ENCODE data around the gene ATP10D.
"Not testable (repeated sequence)": the region's sequence is repeated elsewhere in the genome, so short reads cannot be mapped to it uniquely, and the experiment has no call there.

The ATP10D gene

DNA sequence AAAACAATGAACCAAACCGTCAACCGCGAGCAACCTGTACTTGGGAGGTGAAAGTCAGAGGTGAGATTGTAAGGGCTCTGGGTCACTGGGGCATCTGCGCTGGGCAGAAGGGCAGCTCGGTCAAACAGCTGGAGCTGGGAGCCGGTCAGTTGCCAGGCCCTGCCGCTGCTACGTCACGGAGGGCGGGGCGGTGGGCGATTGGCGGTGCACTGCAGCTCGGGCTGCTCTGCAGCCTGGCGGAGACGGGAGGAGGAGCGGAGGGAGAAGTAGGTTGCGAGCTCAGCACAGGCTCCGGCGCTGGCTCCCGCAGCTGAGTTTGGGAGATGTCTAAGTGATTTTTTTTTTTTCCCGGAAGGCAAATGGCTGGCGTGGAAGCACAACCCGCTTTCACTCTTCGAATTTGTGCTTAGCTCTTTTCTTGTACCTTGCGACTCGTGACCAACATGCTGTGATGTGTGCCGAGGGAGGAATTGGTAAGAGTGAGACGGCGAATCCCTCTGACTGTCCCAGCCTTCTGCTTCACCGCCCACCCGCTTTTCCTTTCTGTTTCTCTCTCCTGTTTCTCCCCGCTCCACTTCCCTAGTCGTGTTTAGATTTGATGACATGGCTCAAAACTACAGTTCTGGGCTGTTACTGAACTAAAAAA, at the start of gene ATP10D:
Gene ATP10D, plus strand, starts transcription at position 229 of the 646 bp plus-strand sequence. CDS start 27,266 bp downstream, outside the sequence.
- DNase-seq (ENCODE audit: low read depth): peak; percentile 82

DNA sequence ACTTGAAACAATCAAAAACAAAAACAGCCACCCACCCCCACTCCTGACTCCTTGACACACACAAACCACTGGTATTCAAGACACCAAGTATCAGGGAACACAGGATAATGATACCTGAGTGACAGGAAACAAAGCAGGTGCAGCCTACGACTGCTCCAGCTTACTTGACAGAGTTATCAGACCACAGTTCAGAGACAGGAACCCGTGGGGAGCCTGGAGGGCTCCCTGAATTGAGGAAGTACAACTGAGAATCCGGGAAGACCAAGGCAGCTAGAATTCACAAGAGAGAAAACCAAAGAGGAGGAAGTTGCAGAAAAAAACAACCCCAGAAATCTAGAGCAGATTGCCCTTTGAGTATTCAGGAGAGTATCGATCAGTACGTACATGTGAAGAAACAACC, 42.1 kb upstream of the ATP10D start:
- no peak for DNase-seq (ENCODE audit: low read depth)

DNA sequence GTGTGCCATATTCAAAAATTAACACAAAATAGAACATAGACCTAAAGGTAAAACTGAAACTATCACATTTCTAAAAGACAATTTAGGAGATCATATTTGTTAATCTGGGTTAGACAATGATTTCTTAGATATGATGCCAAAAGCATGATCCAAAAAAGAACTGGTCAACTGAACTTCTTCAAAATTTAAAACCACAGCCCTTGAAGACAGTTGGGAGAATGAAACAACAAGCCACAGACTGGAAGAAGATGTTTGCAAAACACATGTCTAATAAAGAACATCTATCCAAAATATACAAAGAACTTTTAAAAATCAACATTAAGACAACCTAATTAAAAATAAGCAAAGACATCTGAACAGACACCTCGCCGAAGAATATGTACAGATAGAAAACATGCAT, 41.0 kb upstream of the ATP10D start:
- DNase-seq (ENCODE audit: low read depth): no peak

DNA sequence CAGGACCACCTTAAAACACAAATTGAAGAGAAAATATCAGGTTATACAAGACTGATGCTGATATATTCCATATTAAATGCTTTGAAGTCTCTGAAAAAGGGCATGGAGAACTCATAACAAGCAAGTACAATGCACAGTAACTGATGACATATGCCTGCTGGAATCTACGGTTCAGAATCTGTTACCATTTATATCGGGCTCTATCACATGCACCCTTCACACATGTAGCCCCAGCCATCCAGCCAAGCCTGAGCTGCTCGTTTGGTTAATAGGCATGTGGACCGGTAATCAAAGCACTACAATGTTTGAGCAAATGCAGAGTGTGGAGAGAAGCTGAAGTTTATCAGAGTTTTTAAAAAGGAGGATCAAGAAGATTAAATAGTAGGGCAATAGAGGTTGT, 33.4 kb upstream of the ATP10D start:
- no peak for DNase-seq (ENCODE audit: low read depth)

DNA sequence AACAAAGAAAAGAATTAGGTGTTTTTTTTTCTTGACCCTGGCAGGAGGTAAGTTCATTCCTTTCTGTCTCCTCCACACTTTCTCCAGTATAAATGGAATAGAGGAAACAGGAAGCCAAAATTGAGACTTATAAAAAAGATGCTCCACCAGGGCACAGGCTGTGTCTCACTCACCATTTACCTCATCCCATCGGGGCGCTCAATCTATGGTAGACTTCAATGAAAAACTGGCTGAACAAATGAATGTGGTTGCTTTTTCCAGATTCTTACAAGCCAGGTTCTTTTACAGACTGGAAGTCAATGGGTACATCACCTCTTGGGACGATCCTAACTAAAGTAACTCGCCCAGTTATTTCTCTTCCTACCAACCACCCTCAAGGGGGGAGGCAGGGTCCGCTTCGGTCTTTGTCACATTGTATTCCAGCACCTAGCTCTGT, 22.3 kb upstream of the ATP10D start:
- DNase-seq (ENCODE audit: low read depth): no peak

DNA sequence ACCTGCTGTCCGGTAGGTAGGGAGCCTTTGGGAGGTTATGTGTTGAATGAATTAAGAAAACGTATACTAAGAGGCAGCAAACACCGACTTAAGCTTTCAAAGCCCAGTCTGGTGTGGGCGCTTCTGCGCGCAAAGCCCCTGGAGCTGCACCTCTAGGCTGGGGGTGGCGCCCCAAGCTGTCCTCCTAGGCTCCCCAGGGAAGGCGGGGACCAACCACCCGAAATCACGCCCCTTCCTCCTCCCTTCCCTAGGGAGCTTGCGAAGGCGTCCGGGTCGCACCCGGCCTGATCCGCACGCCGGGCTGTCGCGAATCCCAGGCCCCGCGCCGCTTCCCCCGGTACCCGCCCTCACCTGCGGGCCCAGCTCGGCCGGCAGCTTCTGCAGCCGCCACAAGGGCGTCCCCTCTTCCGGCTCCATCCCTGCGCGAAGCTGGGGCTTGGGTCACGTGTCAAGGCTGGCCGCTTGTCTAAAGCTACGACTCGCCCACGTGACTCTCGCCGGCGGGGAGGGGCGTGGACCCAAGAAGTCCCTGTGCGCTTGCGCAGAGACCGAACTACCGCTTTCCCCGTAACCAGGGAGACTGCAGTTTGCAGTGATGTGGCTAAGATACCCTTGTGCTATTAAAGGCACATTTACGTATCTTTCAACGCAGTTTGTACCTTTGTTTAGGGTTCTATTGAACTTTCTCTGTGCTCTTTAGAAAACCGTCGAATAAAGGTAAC, 21.7 kb upstream of the ATP10D start, which contains the start of gene COMMD8:
Gene COMMD8, minus strand, starts transcription at position 468 of the 722 bp plus-strand sequence. Its CDS starts 51 bp downstream, at position 417.
- peak; percentile 84 for DNase-seq (ENCODE audit: low read depth)

DNA sequence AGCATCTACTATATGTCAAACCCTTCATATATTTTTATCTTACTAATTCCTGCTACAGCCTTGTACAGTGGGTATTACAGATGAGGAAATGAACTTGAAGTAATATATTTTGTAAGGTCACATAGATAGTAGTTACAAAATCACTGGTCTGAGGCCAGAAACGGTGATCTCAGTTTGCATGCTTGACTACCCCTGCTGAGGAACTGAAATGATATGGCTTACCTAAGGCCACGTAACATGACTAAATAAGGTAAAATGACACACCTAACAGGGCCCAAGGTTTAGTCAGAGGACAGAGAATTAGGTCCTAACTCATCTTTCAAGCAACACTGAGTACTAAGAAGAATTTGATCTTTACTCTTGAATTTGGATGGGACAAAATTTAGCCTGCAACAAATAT, 20.1 kb upstream of the ATP10D start:
- DNase-seq (ENCODE audit: low read depth): no peak

DNA sequence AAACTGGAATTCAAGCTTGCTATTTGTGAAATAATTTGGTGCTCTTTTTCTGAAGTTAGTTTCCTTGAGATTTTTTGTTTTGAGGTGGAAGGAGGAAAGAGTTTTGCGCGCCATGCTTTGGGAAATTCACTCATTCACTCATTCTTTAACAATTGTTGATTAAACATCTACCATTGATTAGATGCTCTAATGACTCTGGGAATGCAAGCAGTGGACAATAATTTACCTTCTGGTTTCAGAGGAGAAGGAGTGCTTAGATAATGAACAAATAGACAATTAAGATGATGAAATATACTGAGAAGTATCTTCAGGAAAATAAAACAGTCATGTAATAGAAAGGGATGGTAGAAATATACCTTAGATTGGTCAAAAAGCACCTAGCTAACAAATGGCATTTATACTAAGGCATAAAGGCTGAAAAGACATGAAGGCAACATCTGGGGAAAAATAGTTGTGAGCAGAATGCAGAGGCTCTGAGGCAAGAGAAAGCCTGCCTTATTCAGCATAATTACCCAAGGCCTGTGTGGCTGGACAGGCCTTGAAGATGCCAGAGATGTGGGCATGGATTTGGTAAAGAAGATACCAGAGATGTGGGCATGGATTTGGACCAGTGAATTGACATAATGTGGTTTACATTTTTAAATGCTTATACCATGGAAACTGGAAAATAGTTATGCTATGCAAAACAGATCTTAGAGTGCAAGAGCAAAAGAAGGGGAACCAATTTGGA, 18.9 kb upstream of the ATP10D start:
- DNase-seq (ENCODE audit: low read depth): no peak

DNA sequence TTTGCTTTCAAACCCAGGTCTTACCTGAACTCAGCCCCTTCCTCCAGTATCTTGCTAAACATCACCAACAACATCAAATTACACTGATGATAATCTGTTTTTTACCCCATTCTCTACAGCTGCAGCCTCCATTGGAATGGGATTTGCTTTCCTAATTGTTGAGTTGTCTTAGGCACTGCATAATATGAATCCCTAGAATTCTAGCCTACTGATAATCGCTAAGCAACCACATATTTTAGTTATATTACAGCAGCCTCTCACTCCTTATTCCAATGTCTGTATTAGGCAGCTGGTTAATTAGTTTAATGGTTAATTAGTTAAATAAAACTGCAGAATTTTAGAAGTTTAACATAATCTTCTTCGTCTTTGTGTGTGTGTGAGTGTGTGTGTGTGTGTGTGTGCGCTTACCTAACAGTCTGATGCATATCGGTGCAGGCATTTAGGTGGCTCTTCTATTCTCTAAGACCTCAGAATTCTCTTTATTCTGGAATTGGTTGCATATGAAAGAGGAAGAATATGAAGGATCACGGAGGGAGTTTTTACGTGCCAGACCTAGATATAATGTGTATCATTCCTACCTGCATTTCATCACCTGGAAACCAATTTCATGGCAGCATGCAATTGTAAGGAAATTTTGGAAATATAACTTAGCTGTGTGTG, 16.2 kb upstream of the ATP10D start:
- DNase-seq (ENCODE audit: low read depth): no peak

DNA sequence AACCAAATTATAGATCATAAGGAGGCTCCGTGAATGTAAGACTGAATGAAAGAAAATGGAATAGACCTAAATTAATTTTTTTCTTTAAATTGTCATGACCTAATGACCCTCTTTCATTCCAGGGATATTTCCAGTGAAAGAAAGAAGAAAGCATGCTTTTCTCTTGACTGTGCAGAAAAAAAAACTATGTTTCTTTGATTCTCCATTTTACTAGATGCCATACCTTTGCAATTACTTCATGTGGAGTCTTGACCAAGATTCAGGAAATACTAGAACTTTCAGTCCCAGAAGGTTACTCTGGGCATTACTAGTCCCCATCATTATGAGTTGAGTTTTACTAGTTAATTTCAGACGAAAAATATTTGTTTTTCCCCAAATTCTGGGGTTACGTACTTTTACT, 15.1 kb upstream of the ATP10D start:
- DNase-seq (ENCODE audit: low read depth): no peak

DNA sequence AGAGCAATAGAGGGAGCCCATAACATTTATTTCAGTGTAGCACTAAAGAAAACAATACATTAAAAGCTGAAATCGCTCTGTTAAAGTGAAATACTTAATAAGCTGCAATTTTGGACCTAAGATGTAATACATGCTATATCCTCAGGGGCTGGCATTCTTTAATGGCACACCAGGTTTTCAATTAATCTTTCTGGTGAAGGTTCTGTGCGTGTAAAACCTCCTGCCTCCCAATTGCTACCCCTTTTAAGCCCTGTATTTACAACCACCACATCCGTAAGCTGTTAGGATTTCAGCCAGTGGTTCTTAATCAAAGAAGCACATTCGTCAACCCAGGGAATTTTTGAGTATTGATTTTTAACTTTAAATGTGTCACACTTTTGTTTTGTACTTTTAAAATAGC, 14.0 kb upstream of the ATP10D start:
- DNase-seq (ENCODE audit: low read depth): no peak

DNA sequence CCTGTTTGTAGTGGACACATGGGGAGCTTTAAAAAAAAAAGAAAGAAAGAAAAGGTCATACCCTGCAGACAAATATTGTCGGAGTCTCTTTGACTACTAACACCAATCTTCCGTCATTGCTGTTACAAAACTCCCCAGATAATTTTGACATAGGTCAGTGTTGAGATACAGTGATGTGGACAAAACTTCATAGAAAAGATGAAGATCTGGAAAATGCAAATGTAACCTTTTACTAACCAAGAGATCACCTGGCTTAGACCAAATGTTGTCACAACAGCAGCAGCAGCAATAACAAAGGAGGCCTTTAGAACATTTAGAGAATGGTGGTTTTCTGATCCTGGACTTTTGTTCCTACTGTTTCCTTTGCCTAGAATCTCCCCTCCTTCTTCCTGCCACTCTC, 13.5 kb upstream of the ATP10D start:
- DNase-seq (ENCODE audit: low read depth): no peak

DNA sequence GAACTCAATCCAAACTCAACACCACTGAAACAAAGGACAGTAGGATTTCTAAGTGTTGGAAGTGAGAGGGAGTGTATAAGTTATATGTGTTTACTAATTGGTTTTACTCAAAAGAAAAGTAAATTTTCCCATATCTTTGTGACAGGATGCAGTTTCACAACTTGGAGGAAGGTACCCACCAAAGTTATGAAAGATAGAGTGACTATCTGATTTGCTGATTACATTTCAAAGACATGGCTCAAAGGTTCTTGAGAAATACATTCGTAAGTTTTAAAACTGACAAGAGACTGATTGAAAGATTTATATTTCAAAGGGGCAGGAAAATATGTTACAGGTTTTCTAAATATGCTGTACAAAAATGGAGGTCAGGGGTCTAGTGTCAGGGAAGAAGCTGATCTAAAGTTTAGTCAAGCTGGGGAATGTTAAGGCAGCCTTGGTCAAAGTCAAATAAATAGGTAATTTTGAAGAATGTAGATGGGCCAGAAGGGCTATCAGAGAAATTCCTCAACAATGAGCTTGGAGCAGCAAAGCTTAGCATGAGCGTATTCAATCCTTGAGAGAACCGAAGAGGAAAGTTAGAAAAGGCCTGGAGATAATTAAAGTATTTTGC, 11.8 kb upstream of the ATP10D start:
- no peak for DNase-seq (ENCODE audit: low read depth)

DNA sequence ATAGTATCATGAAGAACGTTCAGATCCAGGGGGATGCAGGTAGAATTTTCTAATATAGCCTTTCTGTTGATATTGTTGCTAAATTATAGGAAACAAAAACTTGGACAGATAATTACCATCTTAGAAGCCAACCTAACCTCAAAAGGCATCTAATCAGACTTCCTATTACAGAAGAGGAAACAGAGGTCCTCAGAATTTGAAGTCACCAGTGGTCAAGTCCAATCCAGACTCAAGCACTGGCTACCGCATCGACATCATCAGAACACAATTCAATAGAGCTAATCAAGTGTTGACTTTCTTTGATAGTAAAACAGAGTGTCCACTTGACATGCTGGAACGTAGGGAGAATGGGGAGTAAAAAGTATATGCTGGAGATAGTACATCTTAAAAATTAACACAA, 10.3 kb upstream of the ATP10D start:
- no peak for DNase-seq (ENCODE audit: low read depth)

DNA sequence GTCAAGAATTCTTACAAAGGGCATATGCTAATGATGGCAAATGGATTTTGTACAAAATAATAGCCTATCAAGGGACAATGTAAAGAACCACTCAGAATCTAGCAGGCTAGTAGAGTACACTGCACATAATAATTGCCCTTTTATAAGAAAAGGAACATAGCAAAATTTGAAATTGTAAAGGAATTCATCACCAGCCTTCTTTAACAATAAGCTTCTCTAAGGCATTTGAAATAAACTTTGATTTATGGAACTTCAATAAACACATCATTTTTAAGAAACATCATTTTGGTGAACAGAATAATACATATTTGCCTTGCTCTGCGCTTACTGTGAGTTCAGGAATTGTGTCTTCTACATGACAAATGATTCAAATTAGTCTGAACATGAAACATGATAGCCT, 9.7 kb upstream of the ATP10D start:
- DNase-seq (ENCODE audit: low read depth): no peak

DNA sequence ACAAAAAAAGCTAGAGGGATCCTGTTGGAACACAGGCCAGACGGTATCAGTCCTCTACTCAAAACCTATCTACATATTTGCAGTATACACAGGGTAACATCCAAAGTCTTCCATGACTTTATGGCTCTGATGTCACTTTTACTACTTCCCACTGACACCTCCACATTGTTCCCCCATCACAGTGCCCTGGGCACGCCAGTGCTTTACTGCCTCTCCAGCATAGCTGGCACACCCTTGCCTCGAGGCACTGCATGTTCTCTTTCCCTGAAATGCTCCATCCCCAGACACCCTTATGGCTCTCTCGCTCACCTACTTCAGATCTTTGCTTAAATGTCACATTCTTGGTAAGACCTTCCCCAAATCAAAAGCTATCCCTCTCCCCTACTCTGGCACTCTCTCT, 6.3 kb upstream of the ATP10D start:
- DNase-seq (ENCODE audit: low read depth): no peak

DNA sequence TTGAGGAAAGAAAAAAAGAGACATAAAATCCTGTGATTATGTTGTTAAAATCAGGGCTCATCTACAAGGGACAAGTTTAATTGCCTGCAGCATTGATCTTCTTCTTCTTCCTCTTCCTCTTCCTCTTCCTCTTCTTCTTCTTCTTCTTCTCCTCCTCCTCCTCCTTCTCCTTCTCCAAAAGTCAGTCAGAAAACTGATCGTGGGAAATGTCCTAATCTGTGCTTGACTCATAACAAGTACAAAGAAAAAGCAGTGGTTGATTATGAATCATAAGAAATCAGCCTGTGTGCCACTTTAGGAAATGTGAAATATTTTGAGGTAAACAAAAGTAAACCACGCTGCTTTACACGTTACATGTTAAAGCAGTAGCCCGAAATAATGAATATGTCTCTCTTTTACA, 2.7 kb upstream of the ATP10D start:
- DNase-seq (ENCODE audit: low read depth): no peak

DNA sequence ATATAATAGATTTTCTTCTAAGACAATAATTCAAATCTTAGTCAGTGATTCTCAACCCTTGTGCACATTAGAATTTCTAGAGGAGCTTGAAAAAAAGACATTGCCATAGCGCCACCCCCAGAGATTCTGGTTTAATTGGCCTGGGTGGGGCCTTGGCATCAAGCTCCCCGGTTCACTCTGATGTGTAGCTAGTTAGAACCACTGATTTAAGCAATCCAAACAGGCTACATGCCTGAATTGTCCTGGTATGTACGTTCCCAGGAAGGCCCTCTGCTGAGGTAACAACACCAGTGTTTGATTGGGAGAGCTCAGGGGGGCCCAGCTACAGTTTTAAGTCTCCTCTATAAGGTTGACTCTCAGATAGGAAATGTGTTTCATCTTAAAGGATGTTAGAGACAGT, 1.3 kb upstream of the ATP10D start:
- no peak for DNase-seq (ENCODE audit: low read depth)

DNA sequence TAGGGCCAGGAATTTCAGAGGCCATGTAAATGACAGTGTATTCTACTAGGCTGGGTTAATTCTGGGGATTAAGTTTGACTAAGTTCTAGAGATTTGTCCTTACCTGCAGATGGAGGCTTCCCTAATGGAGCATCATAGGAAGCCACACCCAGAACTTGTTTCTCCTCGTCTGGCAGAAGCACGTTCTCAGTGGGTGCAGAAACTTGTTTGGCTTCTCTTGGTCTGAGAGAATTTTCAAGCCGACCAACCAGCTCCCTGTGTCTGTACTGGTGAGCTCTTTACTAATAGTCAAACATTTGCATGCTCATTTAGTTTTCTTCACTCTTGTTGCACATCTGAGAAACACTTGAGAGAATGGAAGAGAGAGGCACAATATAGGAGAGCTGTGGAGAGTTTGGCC, 907 bp upstream of the ATP10D start:
- no peak for DNase-seq (ENCODE audit: low read depth)

DNA sequence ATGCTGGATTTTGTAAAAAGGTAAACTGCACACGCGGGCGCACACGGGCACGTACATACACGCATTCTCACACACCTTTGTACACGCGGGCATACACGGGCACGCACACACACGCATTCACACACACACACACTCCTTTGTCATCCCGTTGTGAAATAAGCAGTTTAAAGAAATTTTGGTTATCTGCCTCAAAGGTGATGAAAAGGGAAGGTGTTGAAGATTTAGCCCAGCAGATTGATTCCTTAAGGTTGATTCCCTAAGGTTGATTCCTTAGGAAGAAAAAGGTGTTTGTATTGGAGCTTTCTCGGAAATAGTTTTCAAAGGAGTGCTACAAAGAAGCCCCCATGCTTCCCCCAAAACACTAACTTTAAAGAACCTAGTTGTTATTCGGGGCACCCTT, 693 bp downstream of the ATP10D start:
- no peak for DNase-seq (ENCODE audit: low read depth)

DNA sequence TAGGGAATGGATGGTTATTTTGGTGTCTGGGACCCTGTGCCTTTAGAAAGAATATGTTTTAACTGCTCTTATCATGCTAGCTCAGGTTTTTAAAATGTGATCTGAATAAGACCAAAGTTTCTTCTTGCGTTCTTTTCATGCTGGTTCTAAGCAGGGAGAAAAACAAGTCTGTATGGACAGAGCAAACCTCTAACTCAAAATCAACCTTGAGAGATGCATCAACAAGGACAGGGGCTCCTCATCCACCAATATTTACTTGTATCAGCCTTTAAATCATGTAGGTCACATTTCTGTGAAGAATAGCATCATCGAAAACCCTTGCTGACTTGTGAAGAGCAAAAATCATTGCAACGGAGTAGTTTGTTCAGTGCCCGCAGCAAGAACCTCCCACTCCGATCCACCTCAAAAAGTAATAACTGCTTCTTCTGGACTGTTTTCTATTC, 1.2 kb downstream of the ATP10D start:
- no peak for DNase-seq (ENCODE audit: low read depth)

DNA sequence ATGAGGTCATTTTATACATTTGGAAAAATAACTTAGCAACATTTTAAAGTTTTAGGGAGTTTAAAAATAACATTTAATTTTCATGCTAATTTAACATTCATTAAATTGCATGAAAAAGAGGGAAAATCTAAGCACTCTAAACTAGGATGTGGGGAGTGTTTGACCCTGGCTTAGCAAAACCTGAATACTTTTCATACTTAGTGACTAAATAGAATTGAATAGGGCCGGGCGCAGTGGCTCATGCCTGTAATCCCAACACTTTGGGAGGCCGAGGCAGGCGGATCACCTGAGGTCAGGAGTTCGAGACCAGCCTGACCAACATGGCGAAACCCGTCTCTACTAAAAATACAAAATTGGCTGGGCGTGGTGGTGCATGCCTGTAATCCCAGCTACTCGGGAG, 1.7 kb downstream of the ATP10D start:
- DNase-seq (ENCODE audit: low read depth): not testable (repeated sequence)
